Natural killer cell (primary cell): ENCODE measurements around the gene OR8G5. TPM values are rescaled to one million over a fixed set of nuclear protein-coding genes. Genes with fewer than 3 reads are reported as not detected.

Experiments used
- ATAC-seq, 3 donors: fragments of 150-1000 bp in 2 of 3; fragments of 200-7000 bp in 1 of 3; cut with Tn5 transposase; 1 replicate in 1 of 3; 2 replicates in 2 of 3; pipeline ENCODE4 v1.10.0; 2021; ENCODE audit warnings: mild to moderate bottlenecking in 2 of 3, moderate library complexity in 2 of 3
- DNase-seq, 2 donors: peaks; one replicate each; pipeline versions ENCODE4 v3.0.0 to v3.0.0-alpha.2; 2013 to 2021; ENCODE audit warnings: mixed read lengths in 1 of 2
- H3K27ac ChIP-seq: one replicate; pipeline ENCODE4 v1.5.1; 2013; ENCODE audit warnings: mild to moderate bottlenecking, low read length
- H3K27me3 ChIP-seq: one replicate; pipeline ENCODE4 v1.6.1; 2013; ENCODE audit warnings: low read length; ENCODE audit not compliant: control insufficient read depth, insufficient read depth
- H3K36me3 ChIP-seq: one replicate; pipeline ENCODE4 v1.6.1; 2013; ENCODE audit warnings: low read length; ENCODE audit not compliant: control insufficient read depth, insufficient read depth
- H3K4me1 ChIP-seq: one replicate; pipeline ENCODE4 v1.6.1; 2013; ENCODE audit warnings: low read length; ENCODE audit not compliant: control insufficient read depth, insufficient read depth
- H3K4me3 ChIP-seq: one replicate; pipeline ENCODE4 v1.5.1; 2013; ENCODE audit warnings: low read length
- H3K9me3 ChIP-seq: one replicate; pipeline ENCODE4 v1.6.1; 2013; ENCODE audit warnings: low read length; ENCODE audit not compliant: control insufficient read depth, insufficient read depth
- H3K27ac Mint-ChIP-seq, 2 donors: one replicate each; pipeline ENCODE4 v1.8.0; 2022; ENCODE audit warnings: mild to moderate bottlenecking in 2 of 2, mixed read lengths in 2 of 2, moderate library complexity in 1 of 2
- H3K27me3 Mint-ChIP-seq, 2 donors: one replicate each; pipeline ENCODE4 v1.8.0; 2022; ENCODE audit warnings: low read depth in 2 of 2, mixed read lengths in 2 of 2
- H3K36me3 Mint-ChIP-seq: one replicate; pipeline ENCODE4 v1.8.0; 2022; ENCODE audit warnings: mixed read lengths
- H3K4me1 Mint-ChIP-seq, 2 donors: one replicate each; pipeline ENCODE4 v1.8.0; 2022; ENCODE audit warnings: mixed read lengths in 2 of 2
- H3K4me3 Mint-ChIP-seq: one replicate; pipeline ENCODE4 v1.8.0; 2022; ENCODE audit warnings: mild to moderate bottlenecking, moderate library complexity, mixed read lengths
- H3K9me3 Mint-ChIP-seq, 2 donors: one replicate each; pipeline ENCODE4 v1.8.0; 2022; ENCODE audit warnings: mixed read lengths in 2 of 2
- CTCF ChIP-seq: fragments of 200-600 bp; IDR thresholded peaks from one replicate; pipeline ENCODE4 v1.8.0; 2022; ENCODE audit warnings: antibody characterized with exemption
- WGBS: methylation state at CpG from one replicate; pipeline ENCODE4 v1.1.7; 2013; ENCODE audit warnings: missing lambda C conversion rate; ENCODE audit not compliant: insufficient coverage; 5-methylcytosine and 5-hydroxymethylcytosine counted together
- intact Hi-C: fragments of 100-400 bp; cut with micrococcal nuclease; formaldehyde crosslinking; loops from one replicate; pipeline ENCODE4 v1.14.2; 2022
- total RNA-seq, 4 donors: library from RNA; stranded (reverse); fragments of 120-200 nt in 1 of 4; gene quantifications; one replicate each; pipeline versions ENCODE4 v1.2.3 to v1.2.4, GENCODE V29; 2013 to 2022

OR8G5 gene
- total RNA-seq, 3 donors from 2014 or later (not counting 1 experiment from before 2014, with no cell fraction given): not detected

- Histone ChIP-seq H3K27me3 (no peaks in the 10 kb centered on the region), H3K36me3 (no peaks in the 10 kb centered on the region), H3K4me1 (peaks cover 10% of the 10 kb centered on the region), H3K4me3 (no peak overlapping the region), H3K9me3 (no peaks in the 10 kb centered on the region), H3K27ac (no peak overlapping the region)
- Mint-ChIP-seq H3K9me3 (peaks cover 0 to 1% of the 10 kb centered on the region in 2 donors), H3K4me1 (peaks cover 12 to 18% of the 10 kb centered on the region in 2 donors), H3K4me3 (no peak overlapping the region), H3K27ac (no peak overlapping the region), H3K27me3 (no peaks in the 10 kb centered on the region), H3K36me3 (no peaks in the 10 kb centered on the region)
- no peak for DNase-seq
- 70% methylated on average over 2 of the region's 2 CpGs for WGBS
- no peak for ATAC-seq
- intact Hi-C loops: no loop called here
- no peak for TF ChIP-seq CTCF
Measured at GRCh38 chr11:124278261-124278660, 22.1 kb downstream of the OR8G5 start.

GRCh38 chr11:124285610-124286344 is 29.6 kb downstream of the OR8G5 start:
- H3K9me3 Mint-ChIP-seq: peaks cover 0 to 9% of the 10 kb centered on the region in 2 donors

GRCh38 chr11:124294687-124295086 is 38.5 kb downstream of the OR8G5 start:
- no peaks in the 10 kb centered on the region for H3K4me1 Mint-ChIP-seq

More at GRCh38 chr11:124285610-124286344, 29.6 kb downstream of the OR8G5 start:
- H3K4me3 Mint-ChIP-seq: no peak overlapping the region
- intact Hi-C loops: no loop called here
- H3K27ac ChIP-seq: no peak overlapping the region
- no peaks in the 10 kb centered on the region for H3K4me1 ChIP-seq
- no peaks in the 10 kb centered on the region for H3K36me3 ChIP-seq
- no peak for TF ChIP-seq CTCF
- ATAC-seq (no peak), DNase-seq (no peak)
- no peaks in the 10 kb centered on the region for H3K36me3 Mint-ChIP-seq
- no peak overlapping the region for H3K27ac Mint-ChIP-seq
- no peaks in the 10 kb centered on the region for H3K9me3 ChIP-seq
- no peak overlapping the region for H3K4me3 ChIP-seq
- 59% methylated on average over 2 of the region's 3 CpGs for WGBS
- no peaks in the 10 kb centered on the region for H3K4me1 Mint-ChIP-seq
- H3K27me3 ChIP-seq: no peaks in the 10 kb centered on the region
- peaks cover 0 to 2% of the 10 kb centered on the region in 2 donors for H3K27me3 Mint-ChIP-seq

More at GRCh38 chr11:124294687-124295086, 38.5 kb downstream of the OR8G5 start:
- TF ChIP-seq CTCF: no peak
- Histone ChIP-seq H3K27me3 (no peaks in the 10 kb centered on the region), H3K27ac (no peak overlapping the region), H3K36me3 (no peaks in the 10 kb centered on the region), H3K4me1 (no peaks in the 10 kb centered on the region), H3K4me3 (no peak overlapping the region), H3K9me3 (no peaks in the 10 kb centered on the region)
- intact Hi-C loops: no loop called here
- WGBS: 30% methylated on average over 1 of the region's 1 CpG
- ATAC-seq: no peak
- H3K9me3 Mint-ChIP-seq: peaks cover 2 to 3% of the 10 kb centered on the region in 2 donors
- no peak overlapping the region for H3K4me3 Mint-ChIP-seq
- DNase-seq: no peak
- H3K27ac Mint-ChIP-seq: no peak overlapping the region
- no peaks in the 10 kb centered on the region for H3K27me3 Mint-ChIP-seq
- no peaks in the 10 kb centered on the region for H3K36me3 Mint-ChIP-seq
